Measurements from ENCODE around the gene VCAN. TPM values are rescaled to one million over a fixed set of nuclear protein-coding genes. Genes with fewer than 3 reads are reported as not detected.

VCAN gene
- total RNA-seq, 1 donor from 2014 or later = 2.3 TPM

- no peak for DNase-seq (ENCODE audit: low spot score)
- ATAC-seq = no peak
These were observed 56.3 kb downstream of the VCAN start for GRCh38 chr5:83527722-83528438.

GRCh38 chr5:83528439-83528769, 56.9 kb downstream of the VCAN start:
- ATAC-seq (no peak), DNase-seq (ENCODE audit: low spot score) (no peak)

- no peak for DNase-seq (ENCODE audit: low spot score)
- no peak for ATAC-seq
These were observed 58.6 kb downstream of the VCAN start for GRCh38 chr5:83530193-83530592.

- ATAC-seq = no peak
- DNase-seq (ENCODE audit: low spot score) = no peak
These were observed 60.1 kb downstream of the VCAN start for GRCh38 chr5:83531661-83532060.

- ATAC-seq = no peak
- no peak for DNase-seq (ENCODE audit: low spot score)
These were observed 67.4 kb downstream of the VCAN start for GRCh38 chr5:83538786-83539462.

GRCh38 chr5:83539463-83539790, 67.9 kb downstream of the VCAN start:
- ATAC-seq (no peak), DNase-seq (ENCODE audit: low spot score) (no peak)

GRCh38 chr5:83540105-83540504, 68.6 kb downstream of the VCAN start:
- ATAC-seq (no peak), DNase-seq (ENCODE audit: low spot score) (no peak)

GRCh38 chr5:83540783-83541182, 69.2 kb downstream of the VCAN start:
- DNase-seq (ENCODE audit: low spot score) (no peak), ATAC-seq (no peak)

GRCh38 chr5:83542839-83543238, 71.3 kb downstream of the VCAN start:
- ATAC-seq = no peak
- DNase-seq (ENCODE audit: low spot score) = no peak

- DNase-seq (ENCODE audit: low spot score) (no peak), ATAC-seq (no peak)
These were observed 72.4 kb downstream of the VCAN start for GRCh38 chr5:83543898-83544297.

- ATAC-seq = no peak
- no peak for DNase-seq (ENCODE audit: low spot score)
These were observed 75.6 kb downstream of the VCAN start for GRCh38 chr5:83547161-83547560.

GRCh38 chr5:83547889-83548288, 76.3 kb downstream of the VCAN start:
- DNase-seq (ENCODE audit: low spot score) (no peak), ATAC-seq (peak; percentile 61)

GRCh38 chr5:83548581-83548980, 77.0 kb downstream of the VCAN start:
- ATAC-seq = no peak
- DNase-seq (ENCODE audit: low spot score) = no peak

- ATAC-seq = no peak
- no peak for DNase-seq (ENCODE audit: low spot score)
These were observed 77.5 kb downstream of the VCAN start for GRCh38 chr5:83549076-83549475.

GRCh38 chr5:83549674-83550073, 78.1 kb downstream of the VCAN start:
- DNase-seq (ENCODE audit: low spot score) = no peak
- no peak for ATAC-seq

- DNase-seq (ENCODE audit: low spot score) = no peak
- no peak for ATAC-seq
These were observed 80.3 kb downstream of the VCAN start for GRCh38 chr5:83551821-83552220.

- DNase-seq (ENCODE audit: low spot score) (no peak), ATAC-seq (no peak)
These were observed 80.7 kb downstream of the VCAN start for GRCh38 chr5:83552275-83552674.

- ATAC-seq = no peak
These were observed 81.5 kb downstream of the VCAN start for GRCh38 chr5:83553000-83553486.

GRCh38 chr5:83554133-83554532, 82.6 kb downstream of the VCAN start:
- DNase-seq (ENCODE audit: low spot score) (no peak), ATAC-seq (peak; percentile 55)

More at GRCh38 chr5:83553000-83553486, 81.5 kb downstream of the VCAN start:
- no peak for DNase-seq (ENCODE audit: low spot score)

GRCh38 chr5:83554686-83555085, 83.1 kb downstream of the VCAN start:
- no peak for ATAC-seq

GRCh38 chr5:83555263-83555662, 83.7 kb downstream of the VCAN start:
- DNase-seq (ENCODE audit: low spot score) = no peak
- no peak for ATAC-seq

More at GRCh38 chr5:83554686-83555085, 83.1 kb downstream of the VCAN start:
- DNase-seq (ENCODE audit: low spot score) = no peak

GRCh38 chr5:83556190-83556589, 84.6 kb downstream of the VCAN start:
- DNase-seq (ENCODE audit: low spot score) (no peak), ATAC-seq (no peak)

Data from left lobe of liver (tissue), 2 donors.